SH-SY5Y (cell line): ENCODE measurements around the gene SEC61B.

ENCODE experiments used
- GATA2 ChIP-seq: IDR thresholded peaks from 2 replicates; pipeline ENCODE4 v1.6.1; 2011; ENCODE audit warnings: mild to moderate bottlenecking, low read depth, low read length
- GATA3 ChIP-seq: IDR thresholded peaks from 2 replicates; pipeline ENCODE4 v1.6.1; 2011; ENCODE audit warnings: low read depth, mild to moderate bottlenecking, low read length, moderate library complexity

The SEC61B gene

DNA sequence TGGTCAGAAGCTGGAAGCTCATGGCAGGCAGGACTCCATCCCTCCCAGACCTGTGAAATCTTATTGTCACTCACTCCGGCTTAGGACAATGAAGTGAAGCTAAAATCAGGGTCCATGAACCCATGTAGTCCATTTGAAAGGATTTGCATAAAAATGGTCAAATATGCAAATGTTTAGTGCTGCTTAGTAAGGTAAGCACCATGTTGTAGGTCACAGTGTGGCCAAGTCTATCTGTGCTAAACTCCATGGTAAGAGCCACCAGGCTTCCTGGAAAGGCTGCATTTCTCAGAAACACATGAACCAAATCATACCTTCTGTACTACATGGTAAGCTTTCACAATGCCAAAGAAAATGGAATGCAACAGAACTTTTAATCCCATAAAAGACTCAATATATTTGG is 6.0 kb upstream of the SEC61B start:
- no peak for TF ChIP-seq GATA3
- TF ChIP-seq GATA2 = no peak

DNA sequence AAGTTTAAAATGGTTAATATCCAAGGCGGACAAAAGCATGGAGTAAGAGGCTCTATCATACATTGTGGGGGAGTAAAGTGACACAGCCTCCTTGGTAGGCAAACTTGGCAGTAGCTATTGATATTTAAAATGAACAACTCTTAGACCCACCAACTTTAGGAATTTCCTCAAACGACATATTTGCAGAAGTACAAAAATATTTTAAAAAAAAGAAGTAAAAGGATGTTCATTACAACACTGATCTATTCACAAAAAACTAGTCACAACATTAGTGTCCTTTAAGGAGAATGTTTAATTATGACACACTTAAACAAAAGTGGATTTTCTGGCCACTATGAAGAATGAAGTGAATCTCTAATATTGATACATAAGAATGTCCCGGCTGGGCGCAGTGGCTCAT is 2.1 kb upstream of the SEC61B start:
- no peak for TF ChIP-seq GATA2
- no peak for TF ChIP-seq GATA3

DNA sequence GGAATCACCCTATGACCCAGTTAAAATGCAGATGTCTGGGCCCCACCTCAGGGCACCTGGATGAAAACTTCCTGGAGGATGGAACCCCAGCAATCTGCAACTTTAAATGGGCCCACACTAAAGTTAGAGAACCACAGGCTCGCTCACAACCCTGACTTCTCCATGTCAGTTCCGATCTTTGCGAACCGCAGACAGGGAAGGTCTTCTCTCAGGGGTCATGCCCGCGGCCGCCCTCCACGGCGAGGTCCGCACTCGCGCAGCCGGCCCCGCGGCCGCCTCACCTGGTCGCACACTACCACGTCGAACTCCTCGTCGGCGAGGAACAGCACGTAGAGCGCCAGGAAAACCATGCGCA is 839 bp upstream of the SEC61B start:
- TF ChIP-seq GATA3 = no peak
- no peak for TF ChIP-seq GATA2

DNA sequence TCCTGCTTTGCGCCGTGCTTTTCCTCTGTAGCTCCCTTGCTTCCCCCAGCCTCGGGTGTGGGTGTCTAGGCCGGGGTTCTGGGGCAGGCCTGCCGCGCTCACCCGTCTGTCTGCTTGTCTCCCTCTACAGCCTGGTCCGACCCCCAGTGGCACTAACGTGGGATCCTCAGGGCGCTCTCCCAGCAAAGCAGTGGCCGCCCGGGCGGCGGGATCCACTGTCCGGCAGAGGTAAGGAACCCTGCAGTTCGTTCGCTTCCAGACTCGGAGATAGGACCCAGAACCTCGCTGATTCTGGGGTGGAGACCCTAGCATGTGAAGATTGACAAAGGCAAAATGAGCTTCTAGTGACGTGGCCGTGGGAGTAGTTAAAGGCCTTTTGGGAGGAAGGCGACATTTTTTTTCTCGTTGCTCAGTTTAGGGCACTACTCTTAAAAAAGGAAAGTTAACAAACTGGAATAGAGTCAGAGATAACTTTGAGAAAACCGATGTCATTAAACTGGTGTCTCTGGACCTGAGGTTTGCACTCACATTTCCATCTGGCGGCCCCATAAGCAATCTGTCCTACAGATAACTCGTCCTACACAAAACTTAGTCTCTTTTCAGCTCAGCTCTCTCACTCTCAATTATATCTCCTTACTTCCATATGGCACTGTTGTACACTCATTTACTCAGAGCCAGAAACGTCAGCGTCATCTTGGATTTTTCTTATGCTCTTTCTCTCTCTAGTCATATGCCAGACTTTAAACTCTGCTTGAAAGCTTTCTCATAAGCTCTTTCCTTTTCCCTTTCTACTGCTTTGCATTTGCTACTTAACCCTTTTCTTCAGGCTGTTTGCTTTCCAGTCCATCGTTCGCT is 561 bp downstream of the SEC61B start:
- TF ChIP-seq GATA2 (no peak), GATA3 (no peak)

DNA sequence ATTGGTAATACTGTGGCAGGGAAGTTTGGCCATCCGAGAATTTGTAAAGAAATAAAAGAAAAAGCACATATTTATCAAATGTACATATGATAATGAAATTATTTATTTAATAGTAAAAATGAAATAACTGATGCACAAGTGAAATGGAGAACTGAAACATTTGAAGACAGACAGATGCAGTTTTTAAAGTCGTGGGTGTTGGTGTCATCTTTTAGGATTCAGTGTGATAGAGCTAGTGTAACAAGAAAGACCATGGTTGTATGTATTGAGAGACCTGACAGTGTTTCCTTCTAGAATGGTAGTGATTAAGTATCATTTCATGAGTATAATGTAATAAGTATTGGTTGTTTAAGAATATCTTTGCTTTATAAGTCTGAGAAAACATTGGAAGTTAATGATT is 2.4 kb downstream of the SEC61B start:
- TF ChIP-seq GATA2 (no peak), GATA3 (no peak)

DNA sequence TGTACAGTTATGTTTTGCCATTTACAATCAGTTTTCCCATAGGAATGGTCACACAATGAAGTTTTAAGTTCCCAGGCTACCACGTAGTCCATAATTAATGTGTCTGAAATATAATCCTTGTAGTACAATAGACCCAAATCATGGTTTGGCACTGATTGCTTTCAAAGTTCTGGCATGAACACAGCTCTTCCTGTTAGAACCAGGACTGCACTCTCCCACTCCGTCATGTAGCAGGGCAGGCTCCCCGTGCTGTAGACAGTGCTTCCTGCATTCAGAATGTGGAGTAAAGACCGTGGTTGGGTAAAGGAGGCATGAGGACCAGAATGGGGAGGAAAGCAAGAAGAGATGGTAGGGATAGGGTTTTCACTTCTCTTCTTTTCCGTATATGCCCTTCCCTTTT is 4.0 kb downstream of the SEC61B start:
- TF ChIP-seq GATA3 = no peak
- TF ChIP-seq GATA2 = no peak

DNA sequence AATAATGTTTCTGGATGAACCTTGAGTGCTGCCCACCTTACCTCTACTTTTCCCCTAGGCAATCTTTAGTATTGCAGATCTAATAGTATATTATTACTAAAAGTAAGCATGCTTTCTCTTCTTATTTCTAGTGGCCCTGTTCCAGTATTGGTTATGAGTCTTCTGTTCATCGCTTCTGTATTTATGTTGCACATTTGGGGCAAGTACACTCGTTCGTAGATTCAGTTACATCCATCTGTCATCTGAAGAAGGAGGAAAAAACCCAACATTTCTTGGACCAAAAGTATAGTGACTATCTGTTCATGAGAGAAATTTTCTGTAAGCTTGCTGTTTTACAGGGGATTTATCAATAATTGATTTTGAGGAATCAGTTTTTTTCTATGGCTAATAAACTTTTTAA is 8.1 kb downstream of the SEC61B start:
- TF ChIP-seq GATA3 (no peak), GATA2 (no peak)

DNA sequence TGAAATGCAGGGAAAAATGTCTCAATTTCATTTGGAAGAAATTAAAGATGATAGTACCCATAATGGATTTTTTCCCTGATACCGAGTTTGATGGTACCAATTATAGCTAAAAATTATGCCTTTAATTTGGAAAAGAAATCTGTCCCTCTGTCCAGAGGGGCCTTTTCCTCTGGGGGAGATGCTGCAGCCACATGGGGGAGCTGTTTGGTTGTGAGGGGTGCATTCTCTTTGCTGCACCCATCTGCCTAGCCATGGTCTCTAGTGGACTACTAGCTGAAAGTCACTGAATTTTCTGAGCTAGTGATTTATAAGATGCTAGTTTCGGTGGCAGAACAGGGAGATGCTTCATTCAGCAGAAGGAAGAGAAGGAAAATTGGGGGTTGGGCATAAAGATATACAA is 9.6 kb downstream of the SEC61B start:
- TF ChIP-seq GATA3 (no peak), GATA2 (no peak)

DNA sequence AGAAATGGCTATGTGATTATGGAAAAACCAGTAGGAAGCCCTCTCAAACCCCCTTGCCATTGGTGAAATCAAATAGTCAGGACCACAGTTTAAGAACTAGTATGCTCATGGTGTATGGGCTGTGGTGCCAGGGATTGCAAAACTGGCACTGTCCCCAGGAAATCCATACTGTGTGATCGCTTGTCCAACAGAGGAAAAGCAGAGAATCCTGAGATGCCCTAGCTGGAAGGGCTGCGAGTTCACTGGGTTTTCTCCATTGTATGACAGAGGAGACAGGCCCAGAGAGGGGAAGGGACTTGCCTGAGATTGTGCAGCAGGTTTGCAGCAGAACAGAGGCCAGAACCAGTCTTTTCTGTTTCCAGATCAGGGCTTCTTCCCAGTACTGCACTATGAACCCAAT is 12.5 kb downstream of the SEC61B start:
- TF ChIP-seq GATA2 (no peak), GATA3 (no peak)

DNA sequence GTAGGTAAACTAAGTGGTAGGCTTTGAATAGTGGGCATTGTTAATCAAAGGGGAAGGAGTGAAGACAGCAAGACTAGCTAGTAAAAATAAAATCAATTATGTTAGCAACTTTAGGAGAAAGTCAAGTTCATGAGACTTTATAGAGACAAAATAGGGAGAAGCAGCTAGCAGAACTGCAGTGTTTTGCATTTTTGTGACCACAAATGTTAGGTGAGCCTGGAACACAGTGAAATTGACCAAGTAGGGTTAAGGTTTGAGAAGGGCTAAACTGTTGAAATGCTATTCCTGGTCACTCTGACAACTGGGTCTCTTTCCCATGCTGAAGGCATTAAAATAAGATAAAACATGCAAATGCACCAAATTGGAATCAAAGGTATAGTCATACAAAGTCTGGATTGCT is 13.0 kb downstream of the SEC61B start:
- TF ChIP-seq GATA2 (no peak), GATA3 (no peak)

DNA sequence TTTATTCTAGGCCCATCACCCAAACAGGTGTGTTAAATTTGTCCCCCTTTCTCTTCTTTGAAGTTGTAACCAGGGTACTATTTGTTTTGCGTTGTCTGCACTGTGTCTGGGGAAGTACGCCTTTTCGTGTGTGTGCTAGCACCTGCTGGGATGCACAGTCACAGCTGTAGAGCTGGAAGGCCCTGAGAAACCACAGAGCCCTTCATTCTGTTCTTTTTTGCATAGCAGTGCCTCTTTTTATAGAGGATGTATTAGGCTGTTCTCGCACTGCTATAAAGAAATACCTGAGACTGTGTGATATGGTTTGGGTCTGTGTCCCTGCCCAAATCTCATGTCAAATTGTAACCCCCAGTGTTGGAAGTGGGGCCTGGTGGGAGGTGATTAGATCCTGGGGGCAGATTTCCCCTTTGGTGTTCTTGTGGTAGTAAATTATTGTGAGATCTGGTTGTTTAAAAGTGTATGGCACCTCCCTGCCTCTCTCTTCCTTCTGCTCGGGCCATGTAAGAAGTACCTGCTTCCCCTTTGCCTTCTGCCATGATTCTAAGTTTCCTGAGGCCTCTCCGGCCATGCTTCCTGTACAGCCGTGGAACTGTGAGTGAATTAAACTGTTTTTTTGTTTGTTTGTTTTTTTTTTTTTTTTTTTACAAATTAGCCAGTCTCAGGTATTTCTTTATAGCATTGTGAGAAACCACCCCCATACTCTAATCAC is 14.0 kb downstream of the SEC61B start:
- no peak for TF ChIP-seq GATA3
- no peak for TF ChIP-seq GATA2

DNA sequence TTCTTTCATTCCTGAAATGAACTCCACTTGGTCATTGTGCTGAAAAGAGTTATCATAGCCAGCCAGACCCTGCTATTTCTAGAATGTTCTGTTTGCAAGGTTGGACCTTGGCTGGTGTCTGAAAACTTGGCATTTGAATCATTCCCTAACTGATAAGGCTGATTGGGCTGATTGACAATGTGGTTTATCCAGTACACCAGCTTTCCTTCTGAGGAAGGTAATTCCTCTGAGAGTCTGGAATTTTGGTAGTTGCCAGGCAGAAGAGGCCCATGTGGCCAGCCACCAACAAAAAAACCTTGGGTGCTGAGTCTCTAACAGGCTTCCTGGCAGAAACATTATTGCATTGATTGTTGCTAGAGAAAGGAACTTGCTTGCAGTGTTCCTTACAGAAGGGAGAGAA is 15.3 kb downstream of the SEC61B start:
- TF ChIP-seq GATA2 (no peak), GATA3 (no peak)

DNA sequence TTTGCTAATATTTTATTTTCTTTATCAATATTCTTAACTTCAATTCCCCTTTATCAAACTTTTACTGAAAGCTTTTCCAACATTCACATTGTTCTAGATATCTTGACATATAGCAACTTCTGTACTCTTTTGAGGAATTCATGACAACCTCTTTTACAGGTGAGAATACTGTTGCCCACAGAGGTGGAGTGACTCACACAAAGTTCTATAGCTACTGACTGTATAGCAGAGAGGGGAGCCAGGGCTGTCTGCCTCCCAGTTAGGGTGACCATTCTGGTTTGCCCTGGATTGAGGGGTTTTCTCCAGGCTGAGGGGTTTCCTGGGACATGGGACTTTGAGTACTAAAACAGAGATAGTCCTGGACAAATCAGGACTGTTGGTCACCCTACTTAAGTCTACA is 16.2 kb downstream of the SEC61B start:
- TF ChIP-seq GATA2 (no peak), GATA3 (no peak)

DNA sequence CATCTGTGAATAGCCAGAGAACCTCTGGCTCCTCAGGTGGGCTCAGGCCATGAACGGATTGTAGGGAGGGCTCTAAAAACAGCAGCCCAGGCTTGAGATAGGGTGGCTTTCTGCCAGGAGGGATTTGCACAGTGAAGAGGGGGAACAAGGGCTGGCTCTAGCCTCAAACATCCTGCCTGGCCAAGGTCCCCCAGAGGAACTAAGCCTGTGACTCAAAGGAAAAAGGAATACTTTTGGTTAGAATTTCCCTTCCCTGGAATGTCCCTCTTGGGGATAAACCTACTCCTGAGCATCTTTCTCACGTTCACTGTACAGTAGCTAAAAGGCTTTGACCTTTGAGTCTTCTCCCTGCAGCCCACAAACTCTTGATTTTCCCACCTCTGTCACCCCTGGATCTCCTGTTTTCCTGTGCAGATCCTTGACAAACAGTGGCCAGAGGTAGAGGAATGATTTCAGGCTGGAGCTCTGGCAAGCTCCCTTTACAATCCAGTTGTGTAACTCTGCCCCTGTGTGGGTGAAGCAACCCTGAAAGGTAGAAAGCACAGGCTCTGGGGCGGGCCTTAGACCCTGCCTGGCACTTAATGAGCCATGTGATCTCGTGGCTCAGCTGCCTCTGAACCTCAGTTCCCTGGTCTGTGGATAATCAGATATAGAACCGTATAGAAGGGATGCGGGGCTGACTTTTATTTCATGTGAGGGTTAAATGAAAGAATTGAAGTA is 17.4 kb downstream of the SEC61B start:
- TF ChIP-seq GATA3 = no peak
- TF ChIP-seq GATA2 = no peak

DNA sequence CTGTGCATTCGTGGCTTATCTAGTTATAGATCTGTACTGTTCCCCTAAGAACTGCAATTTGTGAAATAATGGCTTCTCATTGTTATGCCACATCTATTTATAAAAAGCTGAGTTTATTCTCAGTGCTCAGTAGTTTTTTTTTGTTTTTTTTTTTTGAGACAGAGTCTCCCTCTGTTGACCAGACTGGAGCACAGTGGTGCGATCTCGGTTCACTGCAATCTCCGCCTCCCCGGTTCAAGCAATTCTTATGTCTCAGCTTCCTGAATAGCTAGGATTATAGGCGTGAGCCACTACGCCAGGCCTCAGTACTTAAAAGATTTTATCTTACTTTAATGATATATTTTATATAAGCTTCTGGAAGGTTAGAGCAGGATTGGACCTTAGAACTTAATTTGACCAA is 19.0 kb downstream of the SEC61B start:
- no peak for TF ChIP-seq GATA3
- no peak for TF ChIP-seq GATA2
